Measurements from ENCODE around the gene ARHGEF25.

The ARHGEF25 gene

DNA sequence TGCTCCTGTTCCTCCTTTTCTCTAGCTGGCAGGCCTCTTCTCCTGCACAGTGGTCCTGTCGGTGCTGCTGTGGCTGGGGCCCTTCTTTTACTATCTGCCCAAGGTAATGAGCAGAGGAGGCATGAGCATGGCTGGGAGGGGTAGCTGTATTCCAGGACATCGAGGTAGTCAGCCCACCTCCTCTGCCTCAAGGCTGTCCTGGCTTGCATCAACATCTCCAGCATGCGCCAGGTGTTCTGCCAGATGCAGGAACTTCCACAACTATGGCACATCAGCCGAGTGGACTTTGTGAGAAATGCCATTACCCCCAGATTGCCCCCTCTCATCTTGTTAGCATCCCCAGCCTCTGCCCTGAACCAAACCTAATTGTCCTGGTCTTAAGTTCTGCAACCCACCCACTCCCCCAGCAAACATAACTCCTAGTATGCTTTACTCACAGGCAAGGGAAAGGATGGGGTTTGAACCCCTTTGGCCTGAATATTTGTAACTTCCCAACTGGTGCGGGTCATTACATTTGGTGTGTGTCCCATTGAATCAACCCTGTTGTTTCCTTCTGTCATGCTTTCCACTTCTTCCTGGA lies 12.7 kb downstream of the ARHGEF25 start:
- TF ChIP-seq, protein P1, sequence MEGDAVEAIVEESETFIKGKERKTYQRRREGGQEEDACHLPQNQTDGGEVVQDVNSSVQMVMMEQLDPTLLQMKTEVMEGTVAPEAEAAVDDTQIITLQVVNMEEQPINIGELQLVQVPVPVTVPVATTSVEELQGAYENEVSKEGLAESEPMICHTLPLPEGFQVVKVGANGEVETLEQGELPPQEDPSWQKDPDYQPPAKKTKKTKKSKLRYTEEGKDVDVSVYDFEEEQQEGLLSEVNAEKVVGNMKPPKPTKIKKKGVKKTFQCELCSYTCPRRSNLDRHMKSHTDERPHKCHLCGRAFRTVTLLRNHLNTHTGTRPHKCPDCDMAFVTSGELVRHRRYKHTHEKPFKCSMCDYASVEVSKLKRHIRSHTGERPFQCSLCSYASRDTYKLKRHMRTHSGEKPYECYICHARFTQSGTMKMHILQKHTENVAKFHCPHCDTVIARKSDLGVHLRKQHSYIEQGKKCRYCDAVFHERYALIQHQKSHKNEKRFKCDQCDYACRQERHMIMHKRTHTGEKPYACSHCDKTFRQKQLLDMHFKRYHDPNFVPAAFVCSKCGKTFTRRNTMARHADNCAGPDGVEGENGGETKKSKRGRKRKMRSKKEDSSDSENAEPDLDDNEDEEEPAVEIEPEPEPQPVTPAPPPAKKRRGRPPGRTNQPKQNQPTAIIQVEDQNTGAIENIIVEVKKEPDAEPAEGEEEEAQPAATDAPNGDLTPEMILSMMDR (IDR thresholded peaks at IDR 0.05; ENCODE audit: extremely low read depth, insufficient read depth, missing control alignments): no peak
- DNase-seq (ENCODE audit: low spot score): no peak
- in situ Hi-C loops (cut with MboI; ENCODE audit: low pct_unique_long_range_greater_than_20kb, low sequenced_read_pairs, unreplicated experiment): no loop called here

DNA sequence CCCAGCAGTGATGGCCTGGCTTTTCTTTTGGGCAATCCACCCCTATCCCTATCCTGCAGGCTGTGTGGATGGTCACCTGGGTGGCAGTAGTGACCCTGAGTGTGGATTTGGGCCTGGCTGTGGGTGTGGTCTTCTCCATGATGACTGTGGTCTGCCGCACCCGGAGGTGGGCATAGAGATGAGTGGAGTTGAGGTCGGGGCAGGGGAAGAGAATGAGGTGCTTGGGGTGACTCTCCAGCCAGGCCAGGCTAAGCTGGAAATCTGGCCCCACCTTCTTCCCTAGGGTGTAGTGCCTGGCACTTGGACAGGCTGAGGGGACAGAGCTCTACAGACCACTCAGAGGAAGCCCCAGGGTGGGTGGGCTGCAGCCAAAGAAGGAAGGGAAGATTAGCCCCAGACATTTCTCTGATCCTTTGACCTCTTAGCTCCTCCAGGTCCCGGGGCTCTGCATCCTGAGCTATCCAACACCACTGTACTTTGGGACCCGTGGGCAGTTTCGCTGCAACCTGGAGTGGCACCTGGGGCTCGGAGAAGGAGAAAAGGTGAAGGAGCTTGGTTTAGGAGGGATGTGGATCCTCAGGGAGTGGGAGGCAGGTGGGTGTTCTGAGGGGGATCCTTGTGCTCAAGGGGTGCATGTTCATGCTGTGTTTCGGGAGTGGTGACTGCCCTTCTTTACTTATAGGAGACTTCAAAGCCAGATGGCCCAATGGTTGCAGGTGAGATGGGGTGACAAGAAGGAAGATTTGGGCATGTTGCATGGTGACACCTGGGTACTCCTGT lies 13.4 kb downstream of the ARHGEF25 start:
- in situ Hi-C loops (cut with MboI; ENCODE audit: low pct_unique_long_range_greater_than_20kb, low sequenced_read_pairs, unreplicated experiment): no loop called here
- no peak for DNase-seq (ENCODE audit: low spot score)
- TF ChIP-seq, protein P1 (IDR thresholded peaks at IDR 0.05; ENCODE audit: extremely low read depth, insufficient read depth, missing control alignments): no peak

DNA sequence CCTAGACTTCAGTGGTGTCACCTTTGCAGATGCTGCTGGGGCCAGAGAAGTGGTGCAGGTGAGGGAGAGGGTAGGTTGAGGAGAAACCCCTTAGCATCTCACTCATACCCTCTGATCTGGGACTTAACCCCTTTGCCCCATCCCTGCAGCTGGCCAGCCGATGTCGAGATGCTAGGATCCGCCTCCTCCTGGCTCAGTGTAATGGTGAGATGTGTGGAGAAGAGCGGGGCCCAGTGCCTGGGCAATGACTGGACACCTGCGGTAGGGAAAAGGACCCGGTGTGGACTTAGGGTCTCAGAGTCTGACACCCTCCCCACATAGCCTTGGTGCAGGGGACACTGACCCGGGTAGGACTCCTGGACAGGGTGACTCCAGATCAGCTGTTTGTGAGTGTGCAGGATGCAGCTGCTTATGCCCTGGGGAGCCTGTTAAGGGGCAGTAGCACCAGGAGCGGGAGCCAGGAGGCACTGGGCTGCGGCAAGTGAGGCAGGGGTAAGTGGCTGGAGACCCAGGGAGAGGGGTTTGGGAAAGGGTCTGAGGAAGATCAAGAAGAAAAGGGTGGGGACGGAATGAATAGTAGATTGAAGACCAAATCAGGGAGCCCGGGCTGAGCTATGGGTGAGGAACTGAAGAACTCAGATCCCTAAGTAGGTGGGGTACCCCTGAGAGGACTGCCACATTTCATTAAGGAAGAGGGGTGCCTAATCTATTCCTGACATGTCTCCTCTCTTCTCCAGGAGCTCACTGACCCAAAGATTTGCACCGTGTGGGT lies 14.2 kb downstream of the ARHGEF25 start:
- TF ChIP-seq, protein P1 (IDR thresholded peaks at IDR 0.05; ENCODE audit: extremely low read depth, insufficient read depth, missing control alignments): no peak
- in situ Hi-C loops (cut with MboI; ENCODE audit: low pct_unique_long_range_greater_than_20kb, low sequenced_read_pairs, unreplicated experiment): no loop called here
- no peak for DNase-seq (ENCODE audit: low spot score)

DNA sequence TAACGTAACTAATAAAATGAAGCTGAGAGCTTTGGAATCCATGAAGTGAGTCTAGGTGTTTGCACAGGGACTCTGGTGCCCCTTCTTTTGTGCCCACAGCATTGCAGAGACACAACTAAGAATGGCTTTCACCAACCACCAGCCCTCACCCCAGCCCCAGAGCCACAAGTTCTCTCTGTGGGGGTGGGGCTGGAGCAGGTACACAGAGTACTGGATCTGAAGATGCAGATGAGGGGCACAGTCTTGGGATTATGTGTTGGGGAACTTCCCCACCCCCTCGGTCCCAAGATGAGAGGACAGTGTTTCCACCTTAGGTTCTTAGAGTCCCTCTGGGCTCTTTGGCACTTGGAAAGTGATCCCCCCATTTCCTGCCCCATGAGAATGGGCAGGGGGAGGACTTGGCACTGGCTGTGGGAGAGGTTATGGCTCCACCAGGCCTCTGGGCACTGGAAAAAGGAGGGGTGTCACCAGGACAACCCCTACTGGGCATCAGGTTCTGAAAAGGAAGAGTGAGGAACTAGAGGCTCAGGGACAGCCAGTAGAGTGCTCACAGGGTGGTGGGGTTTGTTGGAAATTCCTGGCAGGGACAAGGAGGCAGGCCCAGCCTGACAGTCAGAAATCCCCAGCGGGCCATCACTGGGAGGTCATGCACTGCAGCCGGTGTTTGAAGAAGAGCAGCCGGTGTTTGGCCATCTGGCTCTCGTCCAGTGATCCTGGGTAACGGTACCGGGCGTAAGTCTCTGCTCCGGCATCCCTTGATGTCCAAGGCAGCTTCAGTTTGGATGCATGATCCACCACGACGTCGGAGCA lies 15.1 kb downstream of the ARHGEF25 start:
- in situ Hi-C loops (cut with MboI; ENCODE audit: low pct_unique_long_range_greater_than_20kb, low sequenced_read_pairs, unreplicated experiment): no loop called here
- DNase-seq (ENCODE audit: low spot score): no peak
- TF ChIP-seq, protein P1 (IDR thresholded peaks at IDR 0.05; ENCODE audit: extremely low read depth, insufficient read depth, missing control alignments): no peak

DNA sequence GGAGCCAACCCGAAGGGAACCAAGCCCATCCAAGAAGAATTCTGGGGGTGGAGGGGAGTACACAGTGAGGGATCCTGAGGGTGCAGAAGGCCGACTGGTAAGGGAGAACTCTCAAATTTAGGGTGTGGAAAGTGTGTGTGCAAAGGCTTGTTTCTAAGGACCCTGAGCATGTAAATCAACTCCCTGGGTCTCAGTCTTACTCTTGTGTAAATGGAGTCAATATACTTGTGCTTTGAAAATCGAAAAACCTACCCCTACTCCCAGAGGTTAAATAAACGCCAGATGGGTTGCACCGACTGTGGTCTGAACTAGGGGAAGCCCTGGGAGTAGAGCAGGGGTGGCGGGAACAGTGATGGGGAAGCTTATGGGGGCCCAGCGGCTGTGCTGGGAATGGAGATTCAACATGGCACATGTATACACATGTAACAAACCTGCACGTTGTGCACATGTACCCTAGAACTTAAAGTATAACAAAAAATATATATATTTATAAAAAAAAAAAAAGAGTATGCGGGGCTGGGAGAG lies 15.7 kb downstream of the ARHGEF25 start:
- DNase-seq (ENCODE audit: low spot score): no peak
- TF ChIP-seq, protein P1 (IDR thresholded peaks at IDR 0.05; ENCODE audit: extremely low read depth, insufficient read depth, missing control alignments): no peak
- in situ Hi-C loops (cut with MboI; ENCODE audit: low pct_unique_long_range_greater_than_20kb, low sequenced_read_pairs, unreplicated experiment): no loop called here

All from GM13977 (cell line).